Measurements from ENCODE around the gene KLF16.

GRCh38 chr19:1868971-1869370, 5.6 kb upstream of the KLF16 start:
- TF ChIP-seq CTCF (IDR thresholded peaks at IDR 0.05), result no peak
- no peak for TF ChIP-seq POLR2A (IDR thresholded peaks at IDR 0.05)
